Activated T-cell treated with anti-CD3 and anti-CD28 coated beads, Interleukin-2, amount 50 U/mL, for 1 hour (primary cell): ENCODE measurements around the gene PPP1R7.

ENCODE experiments used
- DNase-seq: peaks from one replicate; pipeline ENCODE4 v3.0.0-alpha.2; 2020

Gene PPP1R7

DNA sequence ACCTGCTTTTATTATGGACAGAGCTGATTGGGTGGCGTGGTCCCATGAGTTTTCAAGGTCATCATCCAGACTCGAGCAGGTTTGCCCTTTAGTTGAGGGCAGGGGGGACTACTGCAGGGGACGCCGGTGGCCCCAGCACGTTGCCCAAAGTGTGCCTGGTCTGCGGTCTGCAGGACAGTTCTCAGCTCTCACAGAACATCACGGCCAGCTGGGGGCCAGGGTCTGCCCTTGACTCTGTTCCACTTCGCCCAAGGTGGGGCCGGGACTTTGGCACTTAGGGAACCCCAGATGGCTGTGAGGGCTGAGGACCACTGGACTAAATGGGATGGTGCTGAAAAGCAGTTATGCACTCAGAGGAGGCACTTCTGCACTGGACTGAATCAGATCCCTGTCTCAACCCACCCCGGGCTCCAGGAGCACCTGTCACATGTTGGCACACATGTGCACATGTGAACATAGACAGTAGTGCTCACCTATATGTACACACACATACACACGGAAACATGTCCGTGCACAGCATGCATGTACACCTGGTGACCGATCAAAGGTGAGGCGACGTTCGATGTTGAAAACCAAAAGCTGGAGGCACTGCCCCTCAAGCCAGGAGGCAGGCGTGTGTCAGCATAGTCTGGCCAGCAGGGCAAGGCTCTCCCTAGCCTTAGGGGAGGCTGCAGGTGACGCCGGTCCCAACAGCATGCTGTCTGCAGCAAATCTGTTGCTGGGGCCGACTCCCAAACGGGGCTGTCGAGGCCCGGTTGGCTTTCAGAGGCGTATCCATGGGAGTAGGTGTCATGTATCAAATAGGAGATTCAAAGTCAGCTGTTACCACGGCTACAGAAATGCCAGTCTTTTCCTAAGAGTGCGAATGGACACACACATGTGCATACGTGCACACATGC lies 48.4 kb downstream of the PPP1R7 start:
- no peak for DNase-seq

GRCh38 chr2:241199286-241199685 lies 49.0 kb downstream of the PPP1R7 start:
- DNase-seq, result no peak

GRCh38 chr2:241199897-241200821 lies 49.9 kb downstream of the PPP1R7 start:
- no peak for DNase-seq

GRCh38 chr2:241200822-241201395 lies 50.6 kb downstream of the PPP1R7 start:
- no peak for DNase-seq

DNA sequence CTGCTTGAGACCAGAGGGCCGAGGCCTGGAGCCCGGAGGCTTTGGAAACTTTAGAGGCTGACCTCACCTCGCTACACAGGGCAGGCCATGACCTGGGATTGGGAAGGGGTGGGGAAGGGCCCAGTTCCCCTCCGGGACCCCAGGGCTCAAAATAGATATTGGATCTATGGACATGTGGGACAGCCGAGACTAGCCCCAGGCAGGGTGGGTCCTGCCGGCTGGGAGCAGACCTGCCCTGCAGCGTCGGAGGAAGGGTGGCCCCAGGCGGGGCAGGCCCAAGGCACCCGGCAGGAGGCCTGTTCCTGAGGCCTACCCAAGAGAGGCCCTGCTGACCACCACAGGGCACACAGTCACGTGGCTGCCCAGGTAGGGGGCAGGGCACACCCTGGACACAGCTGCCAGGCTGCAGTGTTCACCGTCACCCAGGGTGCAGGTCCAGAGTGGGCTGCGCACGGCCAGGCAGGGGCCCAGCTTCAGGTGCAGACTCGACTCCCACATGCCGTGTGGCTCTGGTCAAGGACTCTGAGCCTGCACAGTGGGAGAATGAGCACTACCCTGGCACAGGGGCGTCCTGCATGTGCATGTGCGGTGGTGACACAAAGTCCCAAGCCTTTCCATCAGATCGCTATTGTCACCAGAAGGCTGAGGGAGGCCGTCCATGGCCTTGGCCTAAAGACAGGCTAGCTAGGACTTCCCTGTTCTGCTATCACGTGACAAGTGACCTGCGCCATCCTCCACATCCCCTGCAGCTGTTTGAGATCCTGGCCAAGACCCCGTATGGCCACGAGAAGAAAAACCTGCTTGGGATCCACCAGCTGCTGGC lies 51.4 kb downstream of the PPP1R7 start:
- DNase-seq, result no peak

- no peak for DNase-seq
Measured at GRCh38 chr2:241202268-241202585, 52.0 kb downstream of the PPP1R7 start.

DNA sequence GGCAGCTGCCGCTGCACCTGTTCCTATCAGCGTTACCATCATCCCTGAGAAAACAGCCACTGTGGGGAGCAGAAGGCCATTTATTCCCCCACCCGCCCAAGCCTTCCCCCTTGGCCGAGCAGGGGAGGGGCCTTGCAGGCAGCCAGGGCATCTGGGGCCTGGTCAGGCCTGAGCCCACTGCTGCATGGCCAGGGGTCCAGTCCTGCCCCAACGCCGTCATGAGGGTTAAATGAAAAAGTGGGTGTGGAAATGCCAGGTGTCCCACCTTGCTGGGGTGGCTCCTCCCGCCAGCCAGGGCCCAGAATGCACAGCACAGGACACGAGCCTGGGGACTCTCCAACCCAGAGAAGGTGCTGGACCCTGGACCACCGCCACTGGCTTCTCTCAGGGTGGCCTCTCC lies 52.4 kb downstream of the PPP1R7 start:
- DNase-seq, result no peak

DNA sequence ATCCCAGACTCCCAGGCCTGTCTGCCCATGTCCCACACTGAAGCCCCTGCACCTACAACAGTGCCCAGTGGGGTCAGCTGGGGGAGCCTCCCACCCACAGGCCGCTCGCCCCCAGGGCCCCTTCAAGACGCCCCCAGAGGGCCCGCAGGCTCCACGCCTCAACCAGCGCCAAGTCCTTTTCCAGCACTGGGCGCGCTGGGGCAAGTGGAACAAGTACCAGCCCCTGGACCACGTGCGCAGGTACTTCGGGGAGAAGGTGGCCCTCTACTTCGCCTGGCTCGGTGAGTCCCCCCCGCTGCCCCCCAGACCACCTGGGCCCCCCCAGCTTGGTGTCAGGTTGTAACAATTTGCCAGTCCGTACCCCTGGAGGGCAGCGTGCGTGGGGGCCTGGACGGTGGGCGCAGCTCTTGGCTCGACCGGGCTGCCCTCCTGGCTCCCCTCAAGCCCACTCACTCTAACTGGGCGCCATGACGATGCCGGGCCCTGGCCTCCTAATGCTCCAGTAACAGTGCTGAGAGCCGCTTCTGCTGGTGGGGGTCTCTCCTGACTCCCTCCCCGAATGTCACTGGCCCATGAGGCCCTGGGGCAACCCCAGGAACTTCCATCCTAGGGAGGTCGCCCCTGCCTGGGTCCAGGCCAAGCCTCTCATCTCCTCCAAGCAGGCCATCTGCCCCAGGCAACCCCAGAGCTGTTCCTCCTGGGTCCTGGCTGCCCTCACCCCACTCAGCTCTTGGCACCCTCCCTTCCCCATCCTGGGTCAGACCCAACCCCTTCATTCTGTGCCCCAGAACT lies 53.1 kb downstream of the PPP1R7 start:
- no peak for DNase-seq

GRCh38 chr2:241204010-241204384 lies 53.7 kb downstream of the PPP1R7 start:
- no peak for DNase-seq

- DNase-seq, result no peak
Measured at GRCh38 chr2:241204490-241204889, 54.2 kb downstream of the PPP1R7 start.

DNA sequence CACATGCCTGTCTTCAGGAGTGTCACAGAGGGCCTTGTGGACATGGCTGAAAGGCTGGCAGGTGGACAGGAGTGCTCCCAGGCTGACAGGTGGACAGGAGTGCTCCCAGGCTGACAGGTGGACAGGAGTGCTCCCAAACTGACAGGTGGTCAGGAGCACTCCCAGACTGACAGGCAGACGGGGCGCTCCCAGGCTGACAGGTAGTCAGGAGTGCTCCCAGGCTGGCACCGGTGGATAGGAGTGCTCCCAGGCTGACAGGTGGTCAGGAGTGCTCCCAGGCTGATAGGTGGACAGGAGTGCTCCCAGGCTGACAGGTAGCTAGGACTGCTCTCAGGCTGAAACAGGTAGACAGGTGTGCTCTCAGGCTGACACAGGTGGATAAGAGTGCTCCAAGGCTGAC lies 54.8 kb downstream of the PPP1R7 start:
- DNase-seq, result no peak

DNA sequence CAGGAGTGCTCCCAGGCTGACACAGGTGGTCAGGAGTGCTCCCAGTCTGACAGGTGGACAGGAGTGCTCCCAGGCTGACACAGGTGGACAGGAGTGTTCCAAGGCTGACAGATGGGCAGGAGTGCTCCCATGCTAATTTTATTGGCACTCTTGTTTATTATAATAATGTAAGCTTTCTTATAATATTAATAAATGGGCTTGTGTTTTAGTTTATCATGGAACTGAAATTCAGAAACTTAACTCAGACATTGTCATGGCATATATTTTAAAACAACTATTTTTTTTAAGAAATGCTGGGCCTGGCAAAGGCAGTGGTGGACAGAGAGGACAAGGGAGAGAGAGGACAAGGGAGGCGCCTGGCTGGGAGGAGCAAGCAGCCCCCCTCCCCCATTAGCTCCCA lies 56.9 kb downstream of the PPP1R7 start:
- DNase-seq, result no peak

DNA sequence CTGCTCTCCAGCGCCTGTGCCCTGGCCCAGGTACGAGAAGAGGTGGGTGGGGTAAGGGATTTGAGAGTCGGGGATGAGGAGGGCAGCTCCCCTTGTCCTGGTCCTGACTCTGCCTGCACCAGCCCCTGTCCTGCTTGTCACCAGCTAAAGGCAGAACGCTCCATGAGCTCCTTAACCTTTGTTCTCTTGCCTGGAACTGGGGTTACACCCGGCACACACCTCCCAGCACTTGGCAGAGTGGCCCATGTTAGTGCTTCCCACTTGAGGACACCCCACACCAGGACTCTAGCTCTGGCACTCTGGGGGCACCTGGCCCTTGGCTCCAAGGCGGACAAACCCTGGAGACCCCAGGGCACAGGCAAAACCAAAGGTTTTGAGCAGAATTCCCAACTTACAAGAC lies 57.4 kb downstream of the PPP1R7 start:
- DNase-seq, result no peak

GRCh38 chr2:241208058-241208457 lies 57.8 kb downstream of the PPP1R7 start:
- DNase-seq, result no peak

GRCh38 chr2:241209271-241209670 lies 59.0 kb downstream of the PPP1R7 start:
- no peak for DNase-seq

DNA sequence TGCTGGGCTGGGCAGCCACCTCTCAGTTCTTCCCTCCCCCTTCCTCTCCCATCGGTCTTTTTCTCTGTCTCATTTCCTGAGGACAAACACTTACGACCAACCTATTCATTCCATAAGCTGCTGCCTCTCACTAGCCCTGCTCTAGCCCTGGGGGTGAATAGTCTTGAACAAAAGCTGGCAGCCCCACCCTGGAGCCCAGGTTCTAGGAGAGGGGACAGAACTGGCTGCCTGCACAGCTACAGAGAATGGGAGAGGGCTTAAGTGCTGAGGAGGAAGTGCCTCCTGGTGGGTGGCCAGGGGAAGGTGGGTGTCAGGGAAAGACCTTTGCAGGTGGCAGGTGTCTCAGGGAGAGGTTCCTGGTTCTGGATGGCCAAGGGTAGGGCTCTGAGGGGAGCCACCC lies 61.0 kb downstream of the PPP1R7 start:
- DNase-seq, result no peak

DNA sequence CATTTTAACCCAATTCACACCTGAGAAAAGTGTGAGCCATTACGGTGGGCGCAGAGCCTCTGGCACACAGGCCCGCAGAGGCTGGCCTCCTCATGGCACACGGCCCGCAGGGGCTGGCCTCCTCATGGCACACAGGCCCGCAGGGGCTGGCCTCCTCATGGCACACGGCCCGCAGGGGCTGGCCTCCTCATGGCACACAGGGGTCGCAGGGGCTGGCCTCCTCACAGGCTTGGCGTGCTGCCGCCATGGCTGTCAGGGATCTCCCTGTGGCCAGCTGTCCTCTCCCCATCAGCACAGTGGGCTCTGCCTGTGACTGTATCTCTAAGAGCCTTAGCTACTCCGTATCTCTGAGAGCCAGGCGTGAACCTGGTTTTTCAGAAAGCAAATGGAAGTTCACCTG lies 62.8 kb downstream of the PPP1R7 start:
- DNase-seq, result no peak

DNA sequence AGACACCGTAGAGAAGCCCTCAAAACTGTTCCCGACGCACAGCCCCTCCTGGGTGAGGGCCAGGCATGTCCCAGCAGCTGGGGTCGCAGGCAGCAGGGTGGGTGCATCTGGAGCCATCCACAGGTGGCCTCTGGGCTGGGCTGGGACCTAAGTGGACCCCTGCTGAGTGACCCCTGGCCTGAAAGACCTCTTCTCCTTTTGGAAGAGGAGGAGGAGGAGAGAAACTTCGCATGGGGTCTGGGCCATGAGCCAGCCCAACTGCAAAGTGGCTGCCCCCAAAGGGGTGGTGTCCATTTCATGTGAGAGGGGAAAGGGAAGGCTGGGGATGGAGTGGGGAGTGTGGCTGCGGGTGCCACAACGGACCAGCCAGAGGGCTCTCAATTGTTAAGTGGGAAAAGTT lies 63.3 kb downstream of the PPP1R7 start:
- DNase-seq, result no peak

GRCh38 chr2:241214209-241214608 lies 63.9 kb downstream of the PPP1R7 start:
- DNase-seq, result no peak

DNA sequence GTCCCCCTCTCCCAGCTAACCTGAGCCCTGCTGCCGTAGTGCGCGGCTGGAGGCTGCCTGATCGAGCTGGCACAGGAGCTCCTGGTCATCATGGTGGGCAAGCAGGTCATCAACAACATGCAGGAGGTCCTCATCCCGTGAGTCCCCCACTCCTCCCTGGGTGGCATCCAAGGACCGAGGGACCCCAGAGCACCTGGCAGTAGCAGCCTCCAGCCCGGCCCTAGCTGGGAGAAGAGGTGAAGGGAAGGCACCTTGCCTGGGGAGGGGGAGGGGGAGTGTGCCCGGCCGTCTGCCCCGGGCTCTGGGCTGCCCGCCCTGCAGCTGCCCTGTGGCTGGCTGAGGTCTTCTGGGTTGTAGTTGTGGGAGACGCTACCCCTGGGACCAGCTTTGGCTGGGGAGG lies 64.5 kb downstream of the PPP1R7 start:
- DNase-seq, result no peak

- DNase-seq, result no peak
Measured at GRCh38 chr2:241215421-241215820, 65.2 kb downstream of the PPP1R7 start.

GRCh38 chr2:241216211-241216761 lies 66.0 kb downstream of the PPP1R7 start:
- no peak for DNase-seq
